GM13976 (cell line): ENCODE data around the gene ARHGEF7.

Experiments
- DNase-seq: peaks from one replicate; pipeline ENCODE4 v3.0.0; 2012; ENCODE audit warnings: low spot score
- in situ Hi-C: fragments of 300-500 bp; cut with MboI; formaldehyde crosslinking; loops from one replicate; pipeline ENCODE4 v1.12.0; 2022; ENCODE audit warnings: low sequenced_read_pairs, mixed read lengths, inconsistent platforms; ENCODE audit not compliant: unreplicated experiment
- TF ChIP-seq, protein P1 (sequence below): IDR thresholded peaks from 2 replicates; pipeline ENCODE4 v1.5.1; 2012; ENCODE audit warnings: borderline replicate concordance, mild to moderate bottlenecking; ENCODE audit not compliant: insufficient read depth; ENCODE audit errors: extremely low read depth, missing control alignments, control extremely low read depth

Gene ARHGEF7

DNA sequence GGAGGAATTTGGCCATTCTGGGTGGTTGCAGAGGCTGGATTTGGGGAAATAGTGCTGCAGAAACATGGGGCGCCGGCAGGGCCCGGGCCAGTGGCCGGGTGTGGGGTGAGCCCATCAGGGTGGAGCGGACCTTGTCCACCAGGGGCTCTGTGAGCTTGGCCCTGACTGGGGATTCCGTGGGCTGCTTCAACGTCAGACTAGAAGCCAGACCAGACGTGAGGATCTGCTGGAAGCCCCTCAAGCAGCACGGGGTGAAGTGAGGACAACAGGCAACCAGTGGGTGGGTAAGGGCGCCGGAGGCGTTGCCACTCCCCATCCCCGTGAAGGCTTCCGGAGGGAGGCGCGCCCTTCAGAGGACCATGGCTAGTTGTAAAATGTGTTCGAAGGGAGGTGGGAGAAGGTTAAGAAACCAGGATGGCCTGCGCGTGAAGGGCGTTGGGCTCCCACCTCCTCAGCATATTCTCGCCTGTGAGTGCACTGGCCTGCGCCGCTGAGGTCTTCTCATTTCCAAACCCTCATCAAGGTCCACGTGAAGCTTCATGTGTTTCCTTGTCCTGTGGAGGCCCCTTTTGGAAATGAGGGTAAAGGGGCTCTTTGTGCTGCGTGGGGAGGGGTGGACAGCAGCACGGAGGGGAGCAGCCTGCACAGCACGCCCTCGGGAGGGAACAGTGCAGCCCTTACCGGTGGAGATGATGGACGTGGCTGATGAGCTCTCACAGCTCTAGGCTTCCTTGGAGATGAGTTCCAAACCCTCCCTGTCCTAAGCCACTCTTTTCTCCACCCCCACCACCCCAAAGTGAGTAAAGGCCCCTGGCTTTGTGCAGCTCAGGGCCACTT lies 213.7 kb downstream of the ARHGEF7 start:
- DNase-seq = no peak
- TF ChIP-seq, protein P1, sequence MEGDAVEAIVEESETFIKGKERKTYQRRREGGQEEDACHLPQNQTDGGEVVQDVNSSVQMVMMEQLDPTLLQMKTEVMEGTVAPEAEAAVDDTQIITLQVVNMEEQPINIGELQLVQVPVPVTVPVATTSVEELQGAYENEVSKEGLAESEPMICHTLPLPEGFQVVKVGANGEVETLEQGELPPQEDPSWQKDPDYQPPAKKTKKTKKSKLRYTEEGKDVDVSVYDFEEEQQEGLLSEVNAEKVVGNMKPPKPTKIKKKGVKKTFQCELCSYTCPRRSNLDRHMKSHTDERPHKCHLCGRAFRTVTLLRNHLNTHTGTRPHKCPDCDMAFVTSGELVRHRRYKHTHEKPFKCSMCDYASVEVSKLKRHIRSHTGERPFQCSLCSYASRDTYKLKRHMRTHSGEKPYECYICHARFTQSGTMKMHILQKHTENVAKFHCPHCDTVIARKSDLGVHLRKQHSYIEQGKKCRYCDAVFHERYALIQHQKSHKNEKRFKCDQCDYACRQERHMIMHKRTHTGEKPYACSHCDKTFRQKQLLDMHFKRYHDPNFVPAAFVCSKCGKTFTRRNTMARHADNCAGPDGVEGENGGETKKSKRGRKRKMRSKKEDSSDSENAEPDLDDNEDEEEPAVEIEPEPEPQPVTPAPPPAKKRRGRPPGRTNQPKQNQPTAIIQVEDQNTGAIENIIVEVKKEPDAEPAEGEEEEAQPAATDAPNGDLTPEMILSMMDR = no peak
- in situ Hi-C loops = no loop called here

- in situ Hi-C loops = no loop called here
These were observed 214.5 kb downstream of the ARHGEF7 start for GRCh38 chr13:111329641-111330040.

DNA sequence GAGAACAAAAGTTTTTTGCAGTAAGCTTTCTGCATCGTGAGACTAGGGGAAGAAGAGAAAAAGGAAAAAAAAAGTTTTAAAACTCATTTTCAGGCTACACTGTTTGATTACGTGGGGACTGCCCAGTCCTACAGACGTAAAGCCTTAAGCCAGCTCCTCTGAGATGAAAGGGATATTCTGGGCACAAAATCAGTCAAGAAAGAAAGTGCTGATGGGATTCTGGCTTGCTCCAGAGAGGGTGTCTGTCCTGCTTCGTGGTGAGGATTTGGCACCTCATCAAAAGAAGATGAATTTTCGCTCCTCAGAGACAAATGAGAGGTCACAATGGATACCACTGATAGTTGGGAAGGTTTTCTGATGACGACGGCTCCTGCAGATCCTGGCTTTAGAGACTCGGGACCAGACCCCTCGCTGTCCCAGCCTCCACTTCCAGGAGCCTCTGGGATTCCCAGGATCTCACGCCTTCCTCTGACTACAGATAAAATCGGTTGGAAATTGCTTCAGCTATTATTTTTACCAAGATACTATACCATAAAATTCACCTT lies 215.0 kb downstream of the ARHGEF7 start:
- peak; percentile 5 for DNase-seq
- TF ChIP-seq, protein P1 = no peak
- in situ Hi-C loops = no loop called here

More at GRCh38 chr13:111329641-111330040, 214.5 kb downstream of the ARHGEF7 start:
- no peak for DNase-seq
- TF ChIP-seq, protein P1 = no peak

- DNase-seq = no peak
- in situ Hi-C loops = no loop called here
- TF ChIP-seq, protein P1 = no peak
These were observed 220.2 kb downstream of the ARHGEF7 start for GRCh38 chr13:111335298-111335697.

DNA sequence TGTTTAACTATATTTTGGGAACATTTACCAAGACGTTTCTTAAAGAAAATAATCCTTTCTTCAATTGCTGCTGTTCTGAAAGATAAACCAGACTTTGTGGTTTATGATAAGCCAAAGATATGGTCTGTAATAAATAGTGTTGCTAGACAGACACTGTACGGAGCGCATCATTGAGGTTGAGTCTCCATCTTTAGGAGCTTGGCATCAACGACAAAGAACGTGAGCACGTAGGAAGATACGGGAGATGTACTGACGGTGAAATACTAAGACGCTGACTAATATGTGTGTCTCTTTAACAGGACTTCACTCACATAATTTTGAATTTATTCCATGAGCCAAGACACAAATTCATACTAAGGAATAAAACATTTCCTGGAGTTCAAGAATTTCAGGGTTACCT lies 221.6 kb downstream of the ARHGEF7 start:
- TF ChIP-seq, protein P1 = no peak
- DNase-seq = no peak
- in situ Hi-C loops = no loop called here

GRCh38 chr13:111337206-111337605 lies 222.1 kb downstream of the ARHGEF7 start:
- TF ChIP-seq, protein P1 = no peak
- no peak for DNase-seq

GRCh38 chr13:111337741-111338140 lies 222.6 kb downstream of the ARHGEF7 start:
- in situ Hi-C loops = no loop called here
- no peak for DNase-seq
- TF ChIP-seq, protein P1 = no peak

More at GRCh38 chr13:111337206-111337605, 222.1 kb downstream of the ARHGEF7 start:
- in situ Hi-C loops = no loop called here
